ENCODE results near the gene NTRK3. TPM values are rescaled to one million over a fixed set of nuclear protein-coding genes. Genes with fewer than 3 reads are reported as not detected.

Gene NTRK3
- total and polyA plus RNA-seq, 4 donors: 0.21 to 2.9 (median 0.32) TPM

GRCh38 chr15:88242586-88243555, 13.7 kb downstream of the NTRK3 start:
- no peak for DNase-seq (ENCODE audit: low spot score)
- no peaks in the 10 kb centered on the region for H3K9me3 ChIP-seq (ENCODE audit: control insufficient read depth in 4 of 4, low read length in 3 of 4)
- H3K4me1 ChIP-seq (ENCODE audit: control insufficient read depth in 4 of 4, insufficient read depth in 4 of 4, low read length in 3 of 4): peaks cover 0 to 14% (median 8%) of the 10 kb centered on the region in 4 donors
- no peak overlapping the region for H3K9ac ChIP-seq (ENCODE audit: low read depth in 1 of 2, low read length in 2 of 2)
- no peak overlapping the region for H3K27ac ChIP-seq (ENCODE audit: low read depth in 1 of 2, low read length in 2 of 2)
- TF ChIP-seq JUND (IDR thresholded peaks at IDR 0.05) (no peak), RXRA (IDR thresholded peaks at IDR 0.05) (no peak), CTCF (IDR thresholded peaks at IDR 0.05; ENCODE audit: low read depth, low read length, missing input control) (no peak), SP1 (IDR thresholded peaks at IDR 0.05) (no peak), GABPA (IDR thresholded peaks at IDR 0.05 in 1 of 2, conservative IDR thresholded peaks at IDR 0.05 in 1 of 2) (no peak), FOXA2 (IDR thresholded peaks at IDR 0.05) (no peak), NR2F2 (IDR thresholded peaks at IDR 0.05) (no peak), HNF4G (IDR thresholded peaks at IDR 0.05) (no peak), REST (IDR thresholded peaks at IDR 0.05) (no peak), HNF4A (conservative IDR thresholded peaks at IDR 0.05) (no peak), RAD21 (IDR thresholded peaks at IDR 0.05) (no peak)
- TF ChIP-seq, protein P1, sequence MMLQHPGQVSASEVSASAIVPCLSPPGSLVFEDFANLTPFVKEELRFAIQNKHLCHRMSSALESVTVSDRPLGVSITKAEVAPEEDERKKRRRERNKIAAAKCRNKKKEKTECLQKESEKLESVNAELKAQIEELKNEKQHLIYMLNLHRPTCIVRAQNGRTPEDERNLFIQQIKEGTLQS (IDR thresholded peaks at IDR 0.05): no peak
- TF ChIP-seq, protein P2, sequence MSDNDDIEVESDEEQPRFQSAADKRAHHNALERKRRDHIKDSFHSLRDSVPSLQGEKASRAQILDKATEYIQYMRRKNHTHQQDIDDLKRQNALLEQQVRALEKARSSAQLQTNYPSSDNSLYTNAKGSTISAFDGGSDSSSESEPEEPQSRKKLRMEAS (IDR thresholded peaks at IDR 0.05): no peak
- H3K4me3 ChIP-seq (ENCODE audit: low read depth in 1 of 3, low read length in 3 of 3): no peak overlapping the region
- no peaks in the 10 kb centered on the region for H3K36me3 ChIP-seq (ENCODE audit: control insufficient read depth in 4 of 4, insufficient read depth in 3 of 4, low read depth in 1 of 4, low read length in 3 of 4)
- 87% methylated on average over 11 of the region's 11 CpGs for WGBS
- peaks cover 0 to 4% (median 2%) of the 10 kb centered on the region in 4 donors for H3K27me3 ChIP-seq (ENCODE audit: control insufficient read depth in 4 of 4, insufficient read depth in 4 of 4, low read length in 3 of 4)

DNA sequence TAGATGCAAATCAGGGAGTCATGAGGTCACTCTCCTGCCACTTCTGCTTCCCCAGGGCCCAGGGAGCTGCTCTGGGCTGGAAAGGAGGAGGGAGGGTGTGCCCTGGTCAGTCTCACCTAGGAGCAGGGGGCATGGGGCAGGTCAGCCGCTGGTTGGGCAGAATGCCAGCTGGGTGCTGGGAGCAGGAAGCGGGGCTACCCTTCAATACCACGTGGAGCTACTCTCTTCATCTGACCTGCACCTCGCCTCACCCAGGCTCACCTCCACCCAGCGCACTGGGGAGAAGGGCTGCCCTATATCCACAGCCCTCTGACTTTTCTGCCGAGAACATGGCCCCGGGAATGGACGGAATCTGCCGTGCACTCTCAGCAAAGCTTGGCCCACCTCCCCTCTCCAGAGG, 15.1 kb downstream of the NTRK3 start:
- no peak overlapping the region for H3K4me3 ChIP-seq (ENCODE audit: low read depth in 1 of 3, low read length in 3 of 3)
- H3K27me3 ChIP-seq (ENCODE audit: control insufficient read depth in 4 of 4, insufficient read depth in 4 of 4, low read length in 3 of 4): peaks cover 0 to 4% (median 2%) of the 10 kb centered on the region in 4 donors
- H3K36me3 ChIP-seq (ENCODE audit: control insufficient read depth in 4 of 4, insufficient read depth in 3 of 4, low read depth in 1 of 4, low read length in 3 of 4): no peaks in the 10 kb centered on the region
- H3K9ac ChIP-seq (ENCODE audit: low read depth in 1 of 2, low read length in 2 of 2): no peak overlapping the region
- 64% methylated on average over 9 of the region's 9 CpGs for WGBS
- H3K4me1 ChIP-seq (ENCODE audit: control insufficient read depth in 4 of 4, insufficient read depth in 4 of 4, low read length in 3 of 4): no peaks in the 10 kb centered on the region
- H3K27ac ChIP-seq (ENCODE audit: low read depth in 1 of 2, low read length in 2 of 2): no peak overlapping the region
- H3K9me3 ChIP-seq (ENCODE audit: control insufficient read depth in 4 of 4, low read length in 3 of 4): no peaks in the 10 kb centered on the region
- no peak for DNase-seq (ENCODE audit: low spot score)
- no peak for TF ChIP-seq ZBTB33 (IDR thresholded peaks at IDR 0.05)
- TF ChIP-seq FOXA1 (IDR thresholded peaks at IDR 0.05): no peak
- TF ChIP-seq GABPA (IDR thresholded peaks at IDR 0.05 in 1 of 2, conservative IDR thresholded peaks at IDR 0.05 in 1 of 2): no peak
- TF ChIP-seq JUND (IDR thresholded peaks at IDR 0.05): no peak
- TF ChIP-seq REST (IDR thresholded peaks at IDR 0.05): no peak
- no peak for TF ChIP-seq EGR1 (IDR thresholded peaks at IDR 0.05; ENCODE audit: low read depth in 2 of 2)
- TF ChIP-seq CTCF (IDR thresholded peaks at IDR 0.05; ENCODE audit: low read depth, low read length, missing input control): no peak
- no peak for TF ChIP-seq HNF4G (IDR thresholded peaks at IDR 0.05)
